ENCODE measurements around the gene PTPRG. TPM values are rescaled to one million over a fixed set of nuclear protein-coding genes. Genes with fewer than 3 reads are reported as not detected.

PTPRG gene
- total RNA-seq, 3 donors from 2014 or later (not counting 1 experiment from before 2014, with no cell fraction given): 1.0 to 2.9 (median 2.5) TPM

GRCh38 chr3:61657689-61658088 lies 96.3 kb downstream of the PTPRG start:
- H3K4me1 Mint-ChIP-seq: no peaks in the 10 kb centered on the region
- DNase-seq (no peak), ATAC-seq (no peak)
- intact Hi-C loops (cut with micrococcal nuclease): no loop called here
- peaks cover 0 to 2% of the 10 kb centered on the region in 2 donors for H3K9me3 Mint-ChIP-seq
- no peaks in the 10 kb centered on the region for H3K36me3 ChIP-seq (ENCODE audit: control insufficient read depth, insufficient read depth, low read length)
- no peaks in the 10 kb centered on the region for H3K9me3 ChIP-seq (ENCODE audit: control insufficient read depth, insufficient read depth, low read length)
- no peaks in the 10 kb centered on the region for H3K4me1 ChIP-seq (ENCODE audit: control insufficient read depth, insufficient read depth, low read length)
- H3K27ac Mint-ChIP-seq: no peak overlapping the region
- no peak overlapping the region for H3K27ac ChIP-seq (ENCODE audit: low read length)
- H3K4me3 ChIP-seq (ENCODE audit: low read length): no peak overlapping the region
- H3K27me3 ChIP-seq (ENCODE audit: control insufficient read depth, insufficient read depth, low read length): no peaks in the 10 kb centered on the region
- H3K27me3 Mint-ChIP-seq (ENCODE audit: low read depth in 2 of 2): no peaks in the 10 kb centered on the region
- no peaks in the 10 kb centered on the region for H3K36me3 Mint-ChIP-seq
- no peak overlapping the region for H3K4me3 Mint-ChIP-seq
- TF ChIP-seq, protein P1, sequence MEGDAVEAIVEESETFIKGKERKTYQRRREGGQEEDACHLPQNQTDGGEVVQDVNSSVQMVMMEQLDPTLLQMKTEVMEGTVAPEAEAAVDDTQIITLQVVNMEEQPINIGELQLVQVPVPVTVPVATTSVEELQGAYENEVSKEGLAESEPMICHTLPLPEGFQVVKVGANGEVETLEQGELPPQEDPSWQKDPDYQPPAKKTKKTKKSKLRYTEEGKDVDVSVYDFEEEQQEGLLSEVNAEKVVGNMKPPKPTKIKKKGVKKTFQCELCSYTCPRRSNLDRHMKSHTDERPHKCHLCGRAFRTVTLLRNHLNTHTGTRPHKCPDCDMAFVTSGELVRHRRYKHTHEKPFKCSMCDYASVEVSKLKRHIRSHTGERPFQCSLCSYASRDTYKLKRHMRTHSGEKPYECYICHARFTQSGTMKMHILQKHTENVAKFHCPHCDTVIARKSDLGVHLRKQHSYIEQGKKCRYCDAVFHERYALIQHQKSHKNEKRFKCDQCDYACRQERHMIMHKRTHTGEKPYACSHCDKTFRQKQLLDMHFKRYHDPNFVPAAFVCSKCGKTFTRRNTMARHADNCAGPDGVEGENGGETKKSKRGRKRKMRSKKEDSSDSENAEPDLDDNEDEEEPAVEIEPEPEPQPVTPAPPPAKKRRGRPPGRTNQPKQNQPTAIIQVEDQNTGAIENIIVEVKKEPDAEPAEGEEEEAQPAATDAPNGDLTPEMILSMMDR (IDR thresholded peaks at IDR 0.05): no peak
- WGBS (ENCODE audit: insufficient coverage): 69% methylated on average over 4 of the region's 4 CpGs

- H3K9me3 Mint-ChIP-seq: no peaks in the 10 kb centered on the region
- no peak overlapping the region for H3K4me3 ChIP-seq (ENCODE audit: low read length)
- no peaks in the 10 kb centered on the region for H3K27me3 Mint-ChIP-seq (ENCODE audit: low read depth in 2 of 2)
- no peaks in the 10 kb centered on the region for H3K4me1 Mint-ChIP-seq
- H3K36me3 ChIP-seq (ENCODE audit: control insufficient read depth, insufficient read depth, low read length): no peaks in the 10 kb centered on the region
- intact Hi-C loops (cut with micrococcal nuclease): no loop called here
- no peak overlapping the region for H3K4me3 Mint-ChIP-seq
- no peaks in the 10 kb centered on the region for H3K9me3 ChIP-seq (ENCODE audit: control insufficient read depth, insufficient read depth, low read length)
- H3K27ac Mint-ChIP-seq: no peak overlapping the region
- H3K27me3 ChIP-seq (ENCODE audit: control insufficient read depth, insufficient read depth, low read length): no peaks in the 10 kb centered on the region
- H3K36me3 Mint-ChIP-seq: no peaks in the 10 kb centered on the region
- no peaks in the 10 kb centered on the region for H3K4me1 ChIP-seq (ENCODE audit: control insufficient read depth, insufficient read depth, low read length)
- no peak overlapping the region for H3K27ac ChIP-seq (ENCODE audit: low read length)
- TF ChIP-seq, protein P1 (IDR thresholded peaks at IDR 0.05): no peak
- DNase-seq (no peak), ATAC-seq (no peak)
- 82% methylated on average over 7 of the region's 8 CpGs for WGBS (ENCODE audit: insufficient coverage)
Measured at GRCh38 chr3:61662861-61663260, 101.5 kb downstream of the PTPRG start.

DNA sequence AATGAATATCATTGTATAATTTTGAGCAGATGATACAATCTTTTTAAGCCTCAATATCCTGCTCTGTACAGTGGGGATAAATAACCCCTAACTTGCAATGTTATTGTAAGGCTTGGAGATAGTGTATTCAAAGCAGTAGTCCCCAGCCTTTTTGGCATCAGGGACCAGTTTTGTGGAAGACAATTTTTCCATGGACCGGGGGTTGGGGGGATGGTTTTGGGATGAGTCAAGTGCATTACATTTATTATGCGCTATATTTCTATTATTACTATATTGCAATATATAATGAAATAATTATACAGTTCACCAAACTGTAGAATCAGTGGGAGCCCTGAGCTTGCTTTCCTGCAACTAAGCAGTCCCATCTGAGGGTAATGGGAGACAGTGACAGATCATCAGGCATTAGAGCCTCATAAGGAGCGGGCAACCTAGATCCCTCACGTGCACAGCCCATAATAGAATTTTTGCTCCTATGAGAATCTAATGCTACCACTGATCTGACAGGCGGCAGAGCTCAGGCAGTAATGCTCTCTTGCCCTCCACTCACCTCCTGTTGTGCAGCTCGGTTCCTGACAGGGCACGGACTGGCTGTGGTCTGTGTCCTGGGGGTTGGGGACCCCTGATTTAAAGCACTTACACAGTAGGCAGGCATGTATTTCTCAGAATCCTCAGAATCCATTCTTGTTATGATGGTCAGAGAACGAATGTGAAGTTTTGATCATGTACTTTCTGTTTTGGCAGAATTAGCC lies 102.2 kb downstream of the PTPRG start:
- Mint-ChIP-seq H3K36me3 (no peaks in the 10 kb centered on the region), H3K27ac (no peak overlapping the region)
- ATAC-seq: no peak

More for the DNA sequence above, 102.2 kb downstream of the PTPRG start:
- H3K9me3 ChIP-seq (ENCODE audit: control insufficient read depth, insufficient read depth, low read length): no peaks in the 10 kb centered on the region
- no peaks in the 10 kb centered on the region for H3K27me3 ChIP-seq (ENCODE audit: control insufficient read depth, insufficient read depth, low read length)
- TF ChIP-seq, protein P1 (IDR thresholded peaks at IDR 0.05): no peak
- intact Hi-C loops (cut with micrococcal nuclease): no loop called here
- H3K36me3 ChIP-seq (ENCODE audit: control insufficient read depth, insufficient read depth, low read length): no peaks in the 10 kb centered on the region
- Mint-ChIP-seq H3K4me3 (no peak overlapping the region), H3K9me3 (no peaks in the 10 kb centered on the region), H3K27me3 (ENCODE audit: low read depth in 2 of 2) (no peaks in the 10 kb centered on the region), H3K4me1 (no peaks in the 10 kb centered on the region)
- no peak overlapping the region for H3K27ac ChIP-seq (ENCODE audit: low read length)
- 77% methylated on average over 6 of the region's 8 CpGs for WGBS (ENCODE audit: insufficient coverage)
- no peak overlapping the region for H3K4me3 ChIP-seq (ENCODE audit: low read length)
- no peaks in the 10 kb centered on the region for H3K4me1 ChIP-seq (ENCODE audit: control insufficient read depth, insufficient read depth, low read length)
- DNase-seq: no peak

Measured in natural killer cell (primary cell).